OCI-LY3 (cell line): Measurements from ENCODE around the gene DOCK11.

Source experiments
- H2AFZ ChIP-seq: fragments of 200-600, 300-600 bp; shearing (Covaris generic); 2 replicates; pipeline ENCODE4 v1.6.0; 2014; ENCODE audit warnings: antibody characterized with exemption, low read depth, low read length
- H3K27ac ChIP-seq: fragments of 200-600, 300-600 bp; sonication (generic); 2 replicates; pipeline ENCODE4 v1.5.1; 2014; ENCODE audit warnings: mild to moderate bottlenecking, low read length, moderate library complexity, mixed read lengths
- H3K27me3 ChIP-seq: fragments of 200-600, 300-600 bp; sonication (generic); 2 replicates; pipeline ENCODE4 v1.6.1; 2014; ENCODE audit warnings: low read depth, low read length, mixed read lengths
- H3K36me3 ChIP-seq: fragments of 200-600, 300-600 bp; sonication (generic); replicated peaks from 2 replicates; pipeline ENCODE3; 2014; ENCODE audit warnings: low read depth, low read length, mixed read lengths
- H3K4me1 ChIP-seq: fragments of 300-600, 200-600 bp; sonication (generic); 2 replicates; pipeline ENCODE4 v1.6.1; 2014; ENCODE audit warnings: low read length, mixed read lengths
- H3K4me2 ChIP-seq: fragments of 200-600, 300-600 bp; sonication (generic); 2 replicates; pipeline ENCODE4 v1.6.1; 2014; ENCODE audit warnings: low read length, mixed read lengths
- H3K4me3 ChIP-seq: fragments of 300-600, 200-600 bp; sonication (generic); 2 replicates; pipeline ENCODE4 v1.5.1; 2014; ENCODE audit warnings: antibody characterized with exemption, mild to moderate bottlenecking, low read length, moderate library complexity
- H3K79me2 ChIP-seq: fragments of 300-600, 200-600 bp; shearing (Covaris generic); 2 replicates; pipeline ENCODE4 v1.6.1; 2014; ENCODE audit warnings: mild to moderate bottlenecking, low read length, mixed read lengths
- H3K9ac ChIP-seq: fragments of 300-600, 200-600 bp; shearing (Covaris generic); 2 replicates; pipeline ENCODE4 v1.6.0; 2014; ENCODE audit warnings: mild to moderate bottlenecking, low read length, moderate library complexity
- H3K9me3 ChIP-seq: fragments of 200-600, 300-600 bp; shearing (Covaris generic); 2 replicates; pipeline ENCODE4 v1.6.1; 2014; ENCODE audit warnings: low read length, mixed read lengths; ENCODE audit not compliant: insufficient read depth
- H4K20me1 ChIP-seq: fragments of 200-600, 300-600 bp; sonication (generic); 2 replicates; pipeline ENCODE4 v1.6.1; 2016; ENCODE audit warnings: low read length, mixed read lengths; ENCODE audit not compliant: insufficient read depth
- CTCF ChIP-seq: fragments of 200-600, 300-600 bp; sonication (generic); IDR thresholded peaks from 2 replicates; pipeline ENCODE4 v1.5.1; 2014; ENCODE audit warnings: antibody characterized with exemption, low read length, low read depth
- EZH2phosphoT487 ChIP-seq: fragments of 200-600 bp; shearing (Covaris generic); IDR thresholded peaks from 2 replicates; pipeline ENCODE4 v1.6.1; 2018; ENCODE audit warnings: antibody characterized with exemption, mixed run types, low read depth

The DOCK11 gene

GRCh38 chrX:118499295-118499694 lies 3.7 kb downstream of the DOCK11 start:
- H3K27ac ChIP-seq, result no peak overlapping the region

GRCh38 chrX:118502161-118502789 lies 6.7 kb downstream of the DOCK11 start:
- H3K36me3 ChIP-seq, result no peaks in the 10 kb centered on the region
- no peak overlapping the region for H2AFZ ChIP-seq
- H3K9ac ChIP-seq, result no peak overlapping the region
- TF ChIP-seq EZH2phosphoT487 (no peak), CTCF (no peak)
- no peaks in the 10 kb centered on the region for H3K9me3 ChIP-seq
- H3K4me2 ChIP-seq, result no peak overlapping the region
- H3K27ac ChIP-seq, result no peak overlapping the region
- peaks cover 6% of the 10 kb centered on the region for H3K79me2 ChIP-seq
- no peaks in the 10 kb centered on the region for H3K27me3 ChIP-seq
- peaks cover 2% of the 10 kb centered on the region for H3K4me1 ChIP-seq
- H3K4me3 ChIP-seq, result no peak overlapping the region
- H4K20me1 ChIP-seq, result no peaks in the 10 kb centered on the region; the same call in 1 of the 2 replicates

More at GRCh38 chrX:118499295-118499694, 3.7 kb downstream of the DOCK11 start:
- no peaks in the 10 kb centered on the region for H3K9me3 ChIP-seq
- TF ChIP-seq CTCF (no peak), EZH2phosphoT487 (no peak)
- H3K9ac ChIP-seq, result no peak overlapping the region
- H4K20me1 ChIP-seq, result no peaks in the 10 kb centered on the region; the same call in 1 of the 2 replicates
- H3K4me3 ChIP-seq, result no peak overlapping the region
- H3K4me1 ChIP-seq, result peaks cover 14% of the 10 kb centered on the region
- no peak overlapping the region for H3K4me2 ChIP-seq
- no peak overlapping the region for H2AFZ ChIP-seq
- no peaks in the 10 kb centered on the region for H3K36me3 ChIP-seq
- no peaks in the 10 kb centered on the region for H3K27me3 ChIP-seq
- peaks cover 18% of the 10 kb centered on the region for H3K79me2 ChIP-seq

- H3K27me3 ChIP-seq, result no peaks in the 10 kb centered on the region
- no peak overlapping the region for H3K9ac ChIP-seq
- TF ChIP-seq CTCF, result no peak
- no peak for TF ChIP-seq EZH2phosphoT487
- H3K27ac ChIP-seq, result no peak overlapping the region
- H3K4me3 ChIP-seq, result no peak overlapping the region
- H3K79me2 ChIP-seq, result peaks cover under 1% of the 10 kb centered on the region; the same call in 1 of the 2 replicates
- no peaks in the 10 kb centered on the region; the same call in 1 of the 2 replicates for H4K20me1 ChIP-seq
- H3K4me1 ChIP-seq, result no peaks in the 10 kb centered on the region
- H3K4me2 ChIP-seq, result no peak overlapping the region
- H3K9me3 ChIP-seq, result no peaks in the 10 kb centered on the region
- no peaks in the 10 kb centered on the region for H3K36me3 ChIP-seq
- H2AFZ ChIP-seq, result no peak overlapping the region
These were observed 7.8 kb downstream of the DOCK11 start for GRCh38 chrX:118503260-118504041.

- Histone ChIP-seq H3K4me2 (no peak overlapping the region), H3K9me3 (no peaks in the 10 kb centered on the region), H3K27ac (no peak overlapping the region), H3K4me1 (no peaks in the 10 kb centered on the region), H3K36me3 (no peaks in the 10 kb centered on the region), H3K9ac (no peak overlapping the region), H3K4me3 (no peak overlapping the region), H4K20me1 (no peaks in the 10 kb centered on the region; the same call in 1 of the 2 replicates), H2AFZ (no peak overlapping the region), H3K79me2 (no peaks in the 10 kb centered on the region), H3K27me3 (no peaks in the 10 kb centered on the region)
- TF ChIP-seq CTCF, result no peak
- TF ChIP-seq EZH2phosphoT487, result no peak
These were observed 9.0 kb downstream of the DOCK11 start for GRCh38 chrX:118504581-118504980.
